ENCODE measurements around the gene MS4A10. TPM values are rescaled to one million over a fixed set of nuclear protein-coding genes. Genes with fewer than 3 reads are reported as not detected.
A peak's percentile ranks its signal among the peaks of the same experiment; 100 is the strongest.

The MS4A10 gene
- total and polyA plus RNA-seq, 9 of the 15 experiments (the other 6 are each of a cell fraction or from before 2014, with no cell fraction given): not detected

- ATAC-seq: no peak
- H3K4me3 ChIP-seq: no peak overlapping the region
- H2AFZ ChIP-seq (ENCODE audit: low read depth, low read length): no peak overlapping the region
- intact Hi-C loops (cut with micrococcal nuclease) (no loop called here), in situ Hi-C loops (cut with MboI) (no loop called here)
- peaks cover 0 to 14% of the 10 kb centered on the region in 2 experiments; a peak in 2 of 5 replicates for H3K27me3 ChIP-seq (ENCODE audit: control insufficient read depth in 2 of 2, insufficient read depth in 2 of 2, low read length in 2 of 2)
- H3K9me3 ChIP-seq (replicated peaks; ENCODE audit: control insufficient read depth, insufficient read depth, low read depth, low read length): no peaks in the 10 kb centered on the region
- no peak overlapping the region for H3K9ac ChIP-seq (ENCODE audit: insufficient read depth in 1 of 2, low read depth in 2 of 2, low read length in 2 of 2)
- POLR2A ChIA-PET: interaction anchor here (0.6 kb wide), 3 partner anchors 26 to 566 kb away, joined by 3 to 4 read pairs (median 4); partner anchors contain the start of gene MS4A15
- CTCF ChIA-PET (ENCODE audit: low intra/inter-chr PET ratio): no interaction called here
- no peak for DNase-seq (ENCODE audit: extremely low read depth in 1 of 4, low spot score in 3 of 4)
- no peaks in the 10 kb centered on the region for H3K79me2 ChIP-seq (ENCODE audit: control insufficient read depth, insufficient read depth, low read length)
- no peaks in the 10 kb centered on the region for H3K9me1 ChIP-seq (ENCODE audit: control insufficient read depth, insufficient read depth, low read length)
- FAIRE-seq: no peak
- no peak overlapping the region for H3K4me2 ChIP-seq (ENCODE audit: insufficient read depth, low read length)
- no peak overlapping the region for H3K27ac ChIP-seq (ENCODE audit: extremely low read depth, low read depth, low read length)
- WGBS (ENCODE audit: insufficient coverage, low coverage, missing lambda C conversion rate): 5% methylated on average over 12 of the region's 12 CpGs
- H3K36me3 ChIP-seq (ENCODE audit: control insufficient read depth, insufficient read depth, low read length): no peaks in the 10 kb centered on the region
- no TSS peak for BruUV-seq (replicated peaks)
- no peaks in the 10 kb centered on the region for H4K20me1 ChIP-seq (replicated peaks; ENCODE audit: control insufficient read depth, insufficient read depth, low read length)
- peaks cover 2% of the 10 kb centered on the region in 2 experiments; a peak in 2 of 5 replicates for H3K4me1 ChIP-seq (replicated peaks in 1 of 2; ENCODE audit: control insufficient read depth in 2 of 2, insufficient read depth in 2 of 2, low read length in 2 of 2)
- TF ChIP-seq RBM25 (IDR thresholded peaks at IDR 0.05; ENCODE audit: low read depth, low read length, severe bottlenecking) (peak; percentile 86), RNF2 (IDR thresholded peaks at IDR 0.05) (no peak), CHD4 (IDR thresholded peaks at IDR 0.05; ENCODE audit: insufficient read depth, insufficient replicate concordance, low read depth, low read length, poor library complexity, severe bottlenecking) (peak; percentile 74), ADNP (tag; IDR thresholded peaks at IDR 0.05) (peak; percentile 71), ESRRA (IDR thresholded peaks at IDR 0.05; ENCODE audit: borderline replicate concordance, low read depth) (peak; percentile 96), MITF (IDR thresholded peaks at IDR 0.05) (no peak), KDM1A (IDR thresholded peaks at IDR 0.05) (peak; percentile 31 to 66; a peak in 2 of 4 replicates), SMARCA5 (IDR thresholded peaks at IDR 0.05) (peak; percentile 46; the same call in 1 of the 2 replicates), HDAC2 (IDR thresholded peaks at IDR 0.05) (peak; percentile 30; the same call in 1 of the 2 replicates), DLX4 (CRISPR knock-in tag; IDR thresholded peaks at IDR 0.05) (no peak), GTF2A2 (tag; IDR thresholded peaks at IDR 0.05) (no peak), LEF1 (IDR thresholded peaks at IDR 0.05) (no peak), CBX3 (IDR thresholded peaks at IDR 0.05; ENCODE audit: borderline replicate concordance in 1 of 2, low read length in 2 of 2) (peak in 1 of 2 experiments; percentile 24; a peak in 1 of 3 replicates), RCOR1 (IDR thresholded peaks at IDR 0.05; ENCODE audit: borderline replicate concordance in 1 of 2, low read depth in 2 of 2, low read length in 2 of 2) (0 out of 4 replicates have a peak, but pooled peaks of 1 of the 2 experiments have one; percentile 4), USF1 (CRISPR knock-in tag; IDR thresholded peaks at IDR 0.05) (peak; percentile 72), BCOR (IDR thresholded peaks at IDR 0.05) (peak; percentile 83), ZNF77 (CRISPR knock-in tag; IDR thresholded peaks at IDR 0.05) (no peak), USF2 (CRISPR knock-in tag; IDR thresholded peaks at IDR 0.05) (peak; percentile 60)
Observed at GRCh38 chr11:60782393-60783140, 2.6 kb upstream of the MS4A10 start.
